ENCODE data around the gene NPAS3.

NPAS3 gene

DNA sequence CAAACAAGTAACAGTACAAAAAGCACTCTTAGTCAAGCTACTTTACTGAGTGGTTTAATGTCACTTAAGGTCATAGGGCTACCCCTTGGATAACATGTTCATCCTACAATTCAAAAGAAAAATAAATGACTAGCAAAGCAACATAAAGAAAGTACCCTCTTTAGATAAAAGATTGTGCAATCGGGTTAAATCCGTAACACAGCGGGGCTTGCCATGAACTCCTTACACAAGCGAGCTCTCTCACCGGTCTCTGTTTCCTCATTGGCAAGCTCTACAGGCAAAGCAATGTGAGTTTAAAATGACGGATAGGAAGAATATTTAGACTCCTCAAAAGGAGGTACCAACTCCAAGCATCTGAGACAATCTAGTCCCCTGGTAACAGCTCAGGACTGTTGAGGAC, 871.6 kb downstream of the NPAS3 start:
- Histone ChIP-seq H3K9me3 (ENCODE audit: control insufficient read depth, low read depth, low read length) (no peaks in the 10 kb centered on the region), H3K9ac (ENCODE audit: low read length) (no peak overlapping the region), H3K4me1 (ENCODE audit: control insufficient read depth, low read depth, low read length) (no peaks in the 10 kb centered on the region), H3K27me3 (ENCODE audit: control insufficient read depth, insufficient read depth, low read length) (no peaks in the 10 kb centered on the region), H3K4me3 (ENCODE audit: low read length) (no peak overlapping the region), H3K27ac (ENCODE audit: low read length) (no peak overlapping the region), H3K36me3 (ENCODE audit: control insufficient read depth, low read depth, low read length) (no peaks in the 10 kb centered on the region)

DNA sequence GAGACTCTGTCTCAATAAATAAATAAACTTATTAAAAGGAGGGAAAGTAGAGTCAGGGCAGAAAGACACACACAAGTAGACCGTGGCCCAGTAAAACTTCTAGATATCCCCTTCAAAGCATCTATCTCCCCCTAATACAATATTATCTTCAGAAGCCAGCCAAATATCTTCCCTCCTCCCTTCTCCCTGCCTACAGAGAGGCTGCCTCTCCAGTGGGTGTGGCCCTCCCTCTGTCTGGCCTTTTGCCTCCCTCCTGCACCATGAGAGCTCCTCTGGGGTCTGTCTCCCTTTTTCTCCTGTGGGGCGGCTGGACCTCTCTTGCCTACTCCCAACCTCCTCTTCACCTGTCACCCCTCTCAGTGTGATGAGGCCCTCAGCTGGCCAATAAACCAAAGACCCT, 873.0 kb downstream of the NPAS3 start:
- Histone ChIP-seq H3K27me3 (ENCODE audit: control insufficient read depth, insufficient read depth, low read length) (no peaks in the 10 kb centered on the region), H3K9ac (ENCODE audit: low read length) (no peak overlapping the region), H3K9me3 (ENCODE audit: control insufficient read depth, low read depth, low read length) (no peaks in the 10 kb centered on the region), H3K27ac (ENCODE audit: low read length) (no peak overlapping the region), H3K36me3 (ENCODE audit: control insufficient read depth, low read depth, low read length) (no peaks in the 10 kb centered on the region), H3K4me1 (ENCODE audit: control insufficient read depth, low read depth, low read length) (no peaks in the 10 kb centered on the region), H3K4me3 (ENCODE audit: low read length) (no peak overlapping the region)

DNA sequence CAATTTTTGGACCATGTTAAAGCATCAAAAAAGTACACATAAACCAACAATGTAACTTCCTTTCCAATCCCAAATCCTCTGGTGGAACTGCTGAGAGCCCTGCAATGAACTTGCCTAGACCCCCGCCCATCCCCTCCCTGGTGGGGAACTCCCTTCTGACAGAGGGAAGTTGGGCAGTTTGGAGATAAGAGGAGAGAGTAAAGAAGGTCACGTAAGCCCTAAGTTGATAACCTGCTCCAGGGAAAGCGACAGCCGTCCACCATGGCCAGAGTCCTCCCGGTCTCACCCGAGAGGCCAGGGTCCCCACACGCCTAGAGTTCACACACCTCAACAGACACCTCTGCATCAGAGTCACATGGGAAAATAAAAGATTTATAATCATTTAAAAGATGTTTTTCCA, 873.5 kb downstream of the NPAS3 start:
- Histone ChIP-seq H3K4me3 (ENCODE audit: low read length) (no peak overlapping the region), H3K27ac (ENCODE audit: low read length) (no peak overlapping the region), H3K9me3 (ENCODE audit: control insufficient read depth, low read depth, low read length) (no peaks in the 10 kb centered on the region), H3K36me3 (ENCODE audit: control insufficient read depth, low read depth, low read length) (no peaks in the 10 kb centered on the region), H3K27me3 (ENCODE audit: control insufficient read depth, insufficient read depth, low read length) (no peaks in the 10 kb centered on the region), H3K4me1 (ENCODE audit: control insufficient read depth, low read depth, low read length) (no peaks in the 10 kb centered on the region), H3K9ac (ENCODE audit: low read length) (no peak overlapping the region)

DNA sequence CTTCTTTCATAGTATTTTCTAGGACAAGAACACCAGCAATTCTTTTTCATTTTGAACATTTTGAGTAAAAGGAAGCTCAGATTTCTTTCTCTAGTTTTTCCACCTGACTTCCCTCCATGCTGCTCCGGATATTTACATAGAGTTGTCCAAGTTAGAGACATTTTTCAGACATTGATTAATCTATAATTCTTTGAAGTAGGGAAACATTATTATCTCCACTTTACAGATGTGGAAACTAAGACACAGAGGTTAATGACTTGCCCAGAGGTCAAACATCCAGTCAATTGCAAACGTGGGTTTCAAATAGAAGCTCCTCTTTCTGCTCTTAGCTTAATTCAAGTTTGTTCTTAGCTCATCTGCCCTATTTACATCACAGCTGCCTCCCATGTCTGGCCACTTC, 873.9 kb downstream of the NPAS3 start:
- H3K27ac ChIP-seq (ENCODE audit: low read length): no peak overlapping the region
- H3K4me1 ChIP-seq (ENCODE audit: control insufficient read depth, low read depth, low read length): no peaks in the 10 kb centered on the region
- H3K27me3 ChIP-seq (ENCODE audit: control insufficient read depth, insufficient read depth, low read length): no peaks in the 10 kb centered on the region
- H3K36me3 ChIP-seq (ENCODE audit: control insufficient read depth, low read depth, low read length): no peaks in the 10 kb centered on the region
- H3K9ac ChIP-seq (ENCODE audit: low read length): no peak overlapping the region
- H3K9me3 ChIP-seq (ENCODE audit: control insufficient read depth, low read depth, low read length): no peaks in the 10 kb centered on the region
- no peak overlapping the region for H3K4me3 ChIP-seq (ENCODE audit: low read length)

GRCh38 chr14:33814010-33814409, 875.3 kb downstream of the NPAS3 start:
- no peak overlapping the region for H3K4me3 ChIP-seq (ENCODE audit: low read length)
- H3K9ac ChIP-seq (ENCODE audit: low read length): no peak overlapping the region
- H3K4me1 ChIP-seq (ENCODE audit: control insufficient read depth, low read depth, low read length): no peaks in the 10 kb centered on the region
- H3K9me3 ChIP-seq (ENCODE audit: control insufficient read depth, low read depth, low read length): no peaks in the 10 kb centered on the region
- H3K36me3 ChIP-seq (ENCODE audit: control insufficient read depth, low read depth, low read length): no peaks in the 10 kb centered on the region
- no peak overlapping the region for H3K27ac ChIP-seq (ENCODE audit: low read length)
- no peaks in the 10 kb centered on the region for H3K27me3 ChIP-seq (ENCODE audit: control insufficient read depth, insufficient read depth, low read length)

DNA sequence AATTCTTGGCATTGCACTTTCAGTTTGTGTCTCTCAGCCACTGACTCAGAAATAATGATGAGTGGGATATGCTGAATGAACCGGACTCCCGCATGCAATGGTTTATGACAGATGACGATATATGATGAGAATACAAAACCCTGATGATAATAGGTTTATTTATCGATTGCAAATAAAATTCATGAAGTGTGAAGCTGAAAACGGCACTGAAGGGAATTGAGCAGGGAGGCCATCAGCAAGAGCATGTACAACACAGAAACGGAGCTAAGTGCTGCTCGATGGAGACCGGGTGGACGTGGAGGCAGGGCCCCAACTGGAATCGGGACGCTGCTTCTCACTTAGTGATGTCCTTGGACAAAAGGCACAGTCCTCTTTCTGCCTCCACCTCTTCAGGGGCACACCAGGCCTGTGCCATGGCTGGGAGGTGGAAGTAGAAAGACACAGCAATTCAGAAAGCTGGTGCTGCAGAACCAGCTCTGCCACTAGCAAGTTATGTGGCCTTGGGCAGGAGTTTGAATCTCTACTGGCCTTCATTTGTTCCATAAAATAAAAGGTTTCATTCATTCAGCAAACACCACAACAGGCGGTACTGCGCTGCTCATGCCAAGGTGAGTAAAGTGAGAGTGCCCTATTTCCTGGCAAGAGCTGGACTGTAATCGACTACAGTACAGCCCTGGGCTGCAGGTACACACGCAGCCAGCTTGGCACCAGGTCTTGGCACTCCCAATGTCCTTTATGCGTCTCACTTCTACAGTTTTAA, 895.2 kb downstream of the NPAS3 start:
- H3K4me1 ChIP-seq (ENCODE audit: control insufficient read depth, low read depth, low read length): peaks cover 10% of the 10 kb centered on the region
- H3K9me3 ChIP-seq (ENCODE audit: control insufficient read depth, low read depth, low read length): no peaks in the 10 kb centered on the region
- H3K4me3 ChIP-seq (ENCODE audit: low read length): no peak overlapping the region
- H3K36me3 ChIP-seq (ENCODE audit: control insufficient read depth, low read depth, low read length): no peaks in the 10 kb centered on the region
- no peak overlapping the region for H3K27ac ChIP-seq (ENCODE audit: low read length)
- H3K27me3 ChIP-seq (ENCODE audit: control insufficient read depth, insufficient read depth, low read length): no peaks in the 10 kb centered on the region
- H3K9ac ChIP-seq (ENCODE audit: low read length): no peak overlapping the region

GRCh38 chr14:33834466-33835260, 896.0 kb downstream of the NPAS3 start:
- H3K4me1 ChIP-seq (ENCODE audit: control insufficient read depth, low read depth, low read length): peaks cover 10% of the 10 kb centered on the region
- no peak overlapping the region for H3K9ac ChIP-seq (ENCODE audit: low read length)
- no peaks in the 10 kb centered on the region for H3K36me3 ChIP-seq (ENCODE audit: control insufficient read depth, low read depth, low read length)
- H3K27ac ChIP-seq (ENCODE audit: low read length): no peak overlapping the region
- H3K27me3 ChIP-seq (ENCODE audit: control insufficient read depth, insufficient read depth, low read length): no peaks in the 10 kb centered on the region
- no peaks in the 10 kb centered on the region for H3K9me3 ChIP-seq (ENCODE audit: control insufficient read depth, low read depth, low read length)
- no peak overlapping the region for H3K4me3 ChIP-seq (ENCODE audit: low read length)

DNA sequence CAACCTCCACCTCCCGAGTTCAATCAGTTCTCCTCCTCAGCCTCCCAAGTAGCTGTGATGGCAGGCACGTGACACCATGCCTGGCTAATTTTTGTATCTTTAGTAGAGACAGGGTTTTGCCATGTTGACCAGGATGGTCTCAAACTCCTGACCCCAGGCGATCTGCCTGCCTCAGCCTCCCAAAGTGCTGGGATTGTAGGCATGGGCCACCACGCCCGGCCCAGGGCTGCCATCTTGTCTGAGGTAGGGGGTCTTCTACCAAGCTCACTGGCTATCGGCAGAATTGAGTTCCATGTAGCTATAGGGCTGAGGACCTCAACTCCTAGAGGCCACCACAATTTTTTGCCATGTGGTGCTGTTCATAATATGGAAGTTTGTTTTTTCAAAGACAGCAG, 896.6 kb downstream of the NPAS3 start:
- Histone ChIP-seq H3K27ac (ENCODE audit: low read length) (no peak overlapping the region), H3K36me3 (ENCODE audit: control insufficient read depth, low read depth, low read length) (no peaks in the 10 kb centered on the region), H3K9ac (ENCODE audit: low read length) (no peak overlapping the region), H3K4me3 (ENCODE audit: low read length) (no peak overlapping the region), H3K9me3 (ENCODE audit: control insufficient read depth, low read depth, low read length) (no peaks in the 10 kb centered on the region), H3K4me1 (ENCODE audit: control insufficient read depth, low read depth, low read length) (peaks cover 10% of the 10 kb centered on the region), H3K27me3 (ENCODE audit: control insufficient read depth, insufficient read depth, low read length) (no peaks in the 10 kb centered on the region)

GRCh38 chr14:33835677-33836076, 897.0 kb downstream of the NPAS3 start:
- H3K27me3 ChIP-seq (ENCODE audit: control insufficient read depth, insufficient read depth, low read length): no peaks in the 10 kb centered on the region
- no peaks in the 10 kb centered on the region for H3K36me3 ChIP-seq (ENCODE audit: control insufficient read depth, low read depth, low read length)
- no peak overlapping the region for H3K27ac ChIP-seq (ENCODE audit: low read length)
- H3K9me3 ChIP-seq (ENCODE audit: control insufficient read depth, low read depth, low read length): no peaks in the 10 kb centered on the region
- peaks cover 10% of the 10 kb centered on the region for H3K4me1 ChIP-seq (ENCODE audit: control insufficient read depth, low read depth, low read length)
- no peak overlapping the region for H3K4me3 ChIP-seq (ENCODE audit: low read length)
- no peak overlapping the region for H3K9ac ChIP-seq (ENCODE audit: low read length)

DNA sequence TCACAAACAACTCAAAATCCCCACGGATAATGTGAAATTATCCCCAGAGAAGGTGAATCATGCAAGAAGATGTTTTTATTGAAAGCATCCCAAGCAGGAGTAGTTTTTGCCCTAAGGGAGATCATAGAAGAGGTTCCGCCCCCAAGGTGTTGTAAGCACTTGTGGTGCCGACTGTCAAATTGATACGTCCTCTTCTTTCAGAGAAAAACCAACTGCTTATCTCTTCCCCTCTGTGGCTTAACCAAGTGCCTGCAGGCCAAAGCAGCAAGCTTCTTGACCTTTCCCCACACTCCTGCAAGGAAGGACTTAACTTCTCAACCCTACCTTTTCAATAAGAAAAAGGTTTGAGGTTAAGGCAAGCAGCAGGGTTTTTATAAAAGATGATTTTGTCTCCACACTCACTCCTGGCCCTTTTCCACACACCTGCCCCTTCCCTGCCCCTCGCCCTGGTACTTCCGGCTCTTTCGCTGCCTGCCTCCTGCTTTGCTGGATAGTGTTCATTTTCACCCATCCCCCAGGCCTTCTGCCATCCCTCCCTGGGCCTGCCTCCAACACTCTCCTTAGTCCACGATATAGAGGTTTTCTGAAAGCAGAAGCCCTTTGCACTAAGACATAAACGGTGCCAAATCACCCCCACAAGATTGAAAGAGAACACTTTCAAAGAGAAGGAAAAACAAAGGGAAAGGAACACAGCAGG, 897.7 kb downstream of the NPAS3 start:
- no peak overlapping the region for H3K9ac ChIP-seq (ENCODE audit: low read length)
- H3K27me3 ChIP-seq (ENCODE audit: control insufficient read depth, insufficient read depth, low read length): no peaks in the 10 kb centered on the region
- no peaks in the 10 kb centered on the region for H3K9me3 ChIP-seq (ENCODE audit: control insufficient read depth, low read depth, low read length)
- no peak overlapping the region for H3K4me3 ChIP-seq (ENCODE audit: low read length)
- peaks cover 10% of the 10 kb centered on the region for H3K4me1 ChIP-seq (ENCODE audit: control insufficient read depth, low read depth, low read length)
- H3K36me3 ChIP-seq (ENCODE audit: control insufficient read depth, low read depth, low read length): no peaks in the 10 kb centered on the region
- H3K27ac ChIP-seq (ENCODE audit: low read length): no peak overlapping the region

GRCh38 chr14:33836900-33837577, 898.4 kb downstream of the NPAS3 start:
- no peak overlapping the region for H3K27ac ChIP-seq (ENCODE audit: low read length)
- H3K4me1 ChIP-seq (ENCODE audit: control insufficient read depth, low read depth, low read length): peaks cover 10% of the 10 kb centered on the region
- no peaks in the 10 kb centered on the region for H3K9me3 ChIP-seq (ENCODE audit: control insufficient read depth, low read depth, low read length)
- H3K4me3 ChIP-seq (ENCODE audit: low read length): no peak overlapping the region
- no peaks in the 10 kb centered on the region for H3K27me3 ChIP-seq (ENCODE audit: control insufficient read depth, insufficient read depth, low read length)
- no peak overlapping the region for H3K9ac ChIP-seq (ENCODE audit: low read length)
- H3K36me3 ChIP-seq (ENCODE audit: control insufficient read depth, low read depth, low read length): no peaks in the 10 kb centered on the region

Data from iPS-18a (cell line).